Neural progenitor cell (in vitro differentiated cells): ENCODE measurements around the gene GALNTL6.

ENCODE experiments used
- EZH2 ChIP-seq: fragments of 200-600 bp; sonication (generic); IDR thresholded peaks from 2 replicates; pipeline ENCODE4 v1.6.1; 2017; ENCODE audit warnings: antibody characterized with exemption, mild to moderate bottlenecking, moderate library complexity
- EZH2phosphoT487 ChIP-seq: fragments of 200-600 bp; sonication (generic); IDR thresholded peaks from 2 replicates; pipeline ENCODE4 v1.6.1; 2017; ENCODE audit warnings: antibody characterized with exemption
- TF ChIP-seq, protein P1 (sequence below): fragments of 200-600 bp; sonication (generic); IDR thresholded peaks from 2 replicates; pipeline ENCODE4 v1.5.1; 2017; ENCODE audit warnings: antibody characterized with exemption, mild to moderate bottlenecking

DNA sequence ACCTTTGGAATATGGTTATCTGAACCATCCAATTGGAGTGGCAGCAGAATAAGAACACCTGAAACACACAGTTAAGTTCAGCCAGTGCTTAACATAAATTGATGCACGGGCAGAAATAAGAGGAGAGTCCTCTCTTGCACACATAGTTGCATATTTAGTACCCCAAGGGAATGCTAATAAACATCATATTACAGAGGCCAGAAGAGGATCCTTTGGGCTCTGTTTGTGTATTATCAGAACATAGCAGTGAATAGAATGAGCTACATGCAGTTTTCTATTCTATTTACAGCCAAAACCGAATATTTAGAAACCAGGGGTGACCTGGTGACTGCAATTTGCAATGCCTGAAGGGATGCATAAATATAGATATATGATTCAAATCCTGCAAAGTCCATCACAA lies 1054.6 kb downstream of the GALNTL6 start:
- TF ChIP-seq, protein P1, sequence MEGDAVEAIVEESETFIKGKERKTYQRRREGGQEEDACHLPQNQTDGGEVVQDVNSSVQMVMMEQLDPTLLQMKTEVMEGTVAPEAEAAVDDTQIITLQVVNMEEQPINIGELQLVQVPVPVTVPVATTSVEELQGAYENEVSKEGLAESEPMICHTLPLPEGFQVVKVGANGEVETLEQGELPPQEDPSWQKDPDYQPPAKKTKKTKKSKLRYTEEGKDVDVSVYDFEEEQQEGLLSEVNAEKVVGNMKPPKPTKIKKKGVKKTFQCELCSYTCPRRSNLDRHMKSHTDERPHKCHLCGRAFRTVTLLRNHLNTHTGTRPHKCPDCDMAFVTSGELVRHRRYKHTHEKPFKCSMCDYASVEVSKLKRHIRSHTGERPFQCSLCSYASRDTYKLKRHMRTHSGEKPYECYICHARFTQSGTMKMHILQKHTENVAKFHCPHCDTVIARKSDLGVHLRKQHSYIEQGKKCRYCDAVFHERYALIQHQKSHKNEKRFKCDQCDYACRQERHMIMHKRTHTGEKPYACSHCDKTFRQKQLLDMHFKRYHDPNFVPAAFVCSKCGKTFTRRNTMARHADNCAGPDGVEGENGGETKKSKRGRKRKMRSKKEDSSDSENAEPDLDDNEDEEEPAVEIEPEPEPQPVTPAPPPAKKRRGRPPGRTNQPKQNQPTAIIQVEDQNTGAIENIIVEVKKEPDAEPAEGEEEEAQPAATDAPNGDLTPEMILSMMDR, result no peak
- TF ChIP-seq EZH2phosphoT487 (no peak), EZH2 (no peak)
